ENCODE results near the gene KRTAP20-2.

The KRTAP20-2 gene

DNA sequence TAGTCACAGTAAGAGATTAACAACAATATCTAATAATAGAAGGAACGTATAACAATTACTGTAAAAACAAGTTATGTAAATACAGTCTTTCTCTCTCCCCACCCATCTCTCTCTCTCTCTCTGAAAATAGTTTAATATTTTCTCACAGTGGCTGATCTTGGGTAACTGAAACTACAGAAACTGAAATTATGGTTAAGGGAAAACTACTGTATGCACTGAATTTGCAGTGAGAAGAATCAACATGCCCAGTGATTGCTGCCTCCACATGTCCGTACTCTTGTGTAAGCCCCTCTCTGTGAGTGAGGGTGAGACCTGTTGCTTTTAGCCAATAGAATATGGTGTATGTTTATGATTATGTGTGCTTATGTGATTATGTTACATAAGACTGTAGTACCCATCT is 22.9 kb upstream of the KRTAP20-2 start:
- Histone ChIP-seq H4K20me1 (ENCODE audit: low read depth, low read length) (no peaks in the 10 kb centered on the region), H3K27me3 (ENCODE audit: low read length) (no peaks in the 10 kb centered on the region), H3K79me2 (ENCODE audit: insufficient read depth, low read length) (no peaks in the 10 kb centered on the region), H3K9me2 (replicated peaks; ENCODE audit: insufficient read depth, low read length) (no peaks in the 10 kb centered on the region), H3K4me2 (ENCODE audit: low read depth, low read length, poor library complexity, severe bottlenecking) (no peak overlapping the region), H3K27ac (ENCODE audit: low read depth, low read length) (no peak overlapping the region), H3K9ac (ENCODE audit: low read length) (no peak overlapping the region), H3K9me3 (ENCODE audit: insufficient read depth, low read length) (no peaks in the 10 kb centered on the region), H3K36me3 (ENCODE audit: low read length) (peaks cover 2% of the 10 kb centered on the region; the same call in 1 of the 2 replicates), H2AFZ (ENCODE audit: low read depth, low read length, severe bottlenecking) (no peak overlapping the region), H3K4me3 (ENCODE audit: insufficient read depth, low read length, poor library complexity, severe bottlenecking) (no peak overlapping the region), H3F3A (ENCODE audit: insufficient read depth) (no peaks in the 10 kb centered on the region)
- TF ChIP-seq, protein P1, sequence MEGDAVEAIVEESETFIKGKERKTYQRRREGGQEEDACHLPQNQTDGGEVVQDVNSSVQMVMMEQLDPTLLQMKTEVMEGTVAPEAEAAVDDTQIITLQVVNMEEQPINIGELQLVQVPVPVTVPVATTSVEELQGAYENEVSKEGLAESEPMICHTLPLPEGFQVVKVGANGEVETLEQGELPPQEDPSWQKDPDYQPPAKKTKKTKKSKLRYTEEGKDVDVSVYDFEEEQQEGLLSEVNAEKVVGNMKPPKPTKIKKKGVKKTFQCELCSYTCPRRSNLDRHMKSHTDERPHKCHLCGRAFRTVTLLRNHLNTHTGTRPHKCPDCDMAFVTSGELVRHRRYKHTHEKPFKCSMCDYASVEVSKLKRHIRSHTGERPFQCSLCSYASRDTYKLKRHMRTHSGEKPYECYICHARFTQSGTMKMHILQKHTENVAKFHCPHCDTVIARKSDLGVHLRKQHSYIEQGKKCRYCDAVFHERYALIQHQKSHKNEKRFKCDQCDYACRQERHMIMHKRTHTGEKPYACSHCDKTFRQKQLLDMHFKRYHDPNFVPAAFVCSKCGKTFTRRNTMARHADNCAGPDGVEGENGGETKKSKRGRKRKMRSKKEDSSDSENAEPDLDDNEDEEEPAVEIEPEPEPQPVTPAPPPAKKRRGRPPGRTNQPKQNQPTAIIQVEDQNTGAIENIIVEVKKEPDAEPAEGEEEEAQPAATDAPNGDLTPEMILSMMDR (IDR thresholded peaks at IDR 0.05; ENCODE audit: insufficient read depth, low read length, poor library complexity, severe bottlenecking): no peak
- no peak for TF ChIP-seq EZH2phosphoT487 (conservative IDR thresholded peaks at IDR 0.05; ENCODE audit: low read length)

DNA sequence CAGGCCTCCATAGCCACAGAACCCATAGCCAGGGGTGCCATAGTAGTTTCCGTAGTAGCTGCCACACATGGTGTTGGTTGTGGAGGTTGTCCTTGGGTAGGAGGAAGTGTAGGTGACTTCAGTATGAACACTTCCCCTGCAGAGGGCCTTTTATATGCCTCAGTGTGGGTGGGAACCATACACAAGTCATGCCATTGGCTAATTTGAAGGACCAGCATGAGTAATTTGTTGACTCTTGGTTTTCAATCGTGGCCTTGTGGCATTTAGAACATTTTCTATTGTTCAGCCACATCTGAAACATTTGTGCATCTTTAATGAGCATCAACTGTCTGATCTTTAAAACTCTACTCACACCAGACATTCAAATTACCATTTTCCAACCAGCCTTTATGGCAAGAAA is 21.2 kb upstream of the KRTAP20-2 start, which contains the start of gene KRTAP6-1:
Gene KRTAP6-1 (minus strand): TSS at position 95 of the 400 bp plus-strand sequence. CDS start 26 bp downstream, at position 69.
- no peak for TF ChIP-seq EZH2phosphoT487 (conservative IDR thresholded peaks at IDR 0.05; ENCODE audit: low read length)
- Histone ChIP-seq H3K4me3 (ENCODE audit: insufficient read depth, low read length, poor library complexity, severe bottlenecking) (no peak within 1 kb of the TSS), H3F3A (ENCODE audit: insufficient read depth) (no peaks in the 10 kb centered on the region), H4K20me1 (ENCODE audit: low read depth, low read length) (no peaks in the 10 kb centered on the region), H3K36me3 (ENCODE audit: low read length) (peaks cover 2% of the 10 kb centered on the region; the same call in 1 of the 2 replicates), H3K9me3 (ENCODE audit: insufficient read depth, low read length) (no peaks in the 10 kb centered on the region), H3K27me3 (ENCODE audit: low read length) (no peaks in the 10 kb centered on the region), H3K9me2 (replicated peaks; ENCODE audit: insufficient read depth, low read length) (no peaks in the 10 kb centered on the region), H3K27ac (ENCODE audit: low read depth, low read length) (no peak within 1 kb of the TSS), H3K4me2 (ENCODE audit: low read depth, low read length, poor library complexity, severe bottlenecking) (no peak within 1 kb of the TSS), H2AFZ (ENCODE audit: low read depth, low read length, severe bottlenecking) (no peak within 1 kb of the TSS), H3K79me2 (ENCODE audit: insufficient read depth, low read length) (no peaks in the 10 kb centered on the region), H3K9ac (ENCODE audit: low read length) (no peak within 1 kb of the TSS)

DNA sequence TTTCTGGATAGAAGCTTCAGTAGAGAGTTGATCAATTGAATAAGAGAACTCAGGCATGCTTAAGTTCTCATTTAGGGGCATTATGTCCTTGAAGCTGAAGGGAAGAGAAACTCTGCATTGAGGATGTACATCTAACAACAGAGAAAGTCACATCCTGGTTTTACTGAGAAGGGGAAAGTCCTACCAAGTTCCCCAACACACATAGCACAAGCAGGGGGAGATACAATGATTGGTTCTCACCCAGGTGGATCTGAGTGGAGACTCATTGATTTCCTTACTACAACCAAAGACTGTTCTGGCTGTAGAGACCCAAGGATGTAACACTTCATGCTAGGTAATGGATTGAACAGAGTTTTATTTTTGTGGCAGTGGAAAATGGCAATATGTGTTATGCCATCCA is 19.8 kb upstream of the KRTAP20-2 start:
- H3K9me2 ChIP-seq (replicated peaks; ENCODE audit: insufficient read depth, low read length): no peaks in the 10 kb centered on the region
- no peaks in the 10 kb centered on the region for H4K20me1 ChIP-seq (ENCODE audit: low read depth, low read length)
- no peaks in the 10 kb centered on the region for H3K27me3 ChIP-seq (ENCODE audit: low read length)
- no peaks in the 10 kb centered on the region for H3F3A ChIP-seq (ENCODE audit: insufficient read depth)
- H3K4me2 ChIP-seq (ENCODE audit: low read depth, low read length, poor library complexity, severe bottlenecking): no peak overlapping the region
- no peak overlapping the region for H3K27ac ChIP-seq (ENCODE audit: low read depth, low read length)
- H2AFZ ChIP-seq (ENCODE audit: low read depth, low read length, severe bottlenecking): no peak overlapping the region
- no peak overlapping the region for H3K9ac ChIP-seq (ENCODE audit: low read length)
- no peak overlapping the region for H3K4me3 ChIP-seq (ENCODE audit: insufficient read depth, low read length, poor library complexity, severe bottlenecking)
- H3K36me3 ChIP-seq (ENCODE audit: low read length): peaks cover 2% of the 10 kb centered on the region; the same call in 1 of the 2 replicates
- no peak for TF ChIP-seq EZH2phosphoT487 (conservative IDR thresholded peaks at IDR 0.05; ENCODE audit: low read length)
- TF ChIP-seq, protein P1 (IDR thresholded peaks at IDR 0.05; ENCODE audit: insufficient read depth, low read length, poor library complexity, severe bottlenecking): no peak
- H3K79me2 ChIP-seq (ENCODE audit: insufficient read depth, low read length): no peaks in the 10 kb centered on the region
- H3K9me3 ChIP-seq (ENCODE audit: insufficient read depth, low read length): no peaks in the 10 kb centered on the region

DNA sequence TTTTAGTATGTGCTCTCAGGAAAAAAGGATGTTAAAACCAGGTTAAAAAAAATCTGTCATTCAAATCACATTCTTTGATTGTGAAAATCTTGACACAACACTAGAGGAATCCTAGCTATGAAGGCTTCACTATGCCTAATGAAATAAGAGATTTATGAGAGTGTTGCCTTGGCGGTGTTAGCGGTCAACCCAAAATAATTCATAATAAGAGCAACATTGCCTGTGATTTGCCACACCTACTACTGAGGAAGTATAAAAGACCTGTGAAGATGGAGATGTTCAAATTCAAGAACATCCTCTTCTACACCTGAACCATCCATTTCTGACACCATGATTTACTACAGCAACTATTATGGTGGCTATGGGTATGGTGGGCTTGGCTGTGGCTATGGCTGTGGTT is 18.9 kb upstream of the KRTAP20-2 start, which contains the start of gene KRTAP20-1:
Gene KRTAP20-1 (plus strand): TSS at position 301 of the 400 bp plus-strand sequence. CDS start 30 bp downstream, at position 331.
- Histone ChIP-seq H3K9me3 (ENCODE audit: insufficient read depth, low read length) (no peaks in the 10 kb centered on the region), H3K27ac (ENCODE audit: low read depth, low read length) (no peak within 1 kb of the TSS), H3K9ac (ENCODE audit: low read length) (no peak within 1 kb of the TSS), H2AFZ (ENCODE audit: low read depth, low read length, severe bottlenecking) (no peak within 1 kb of the TSS), H3K4me3 (ENCODE audit: insufficient read depth, low read length, poor library complexity, severe bottlenecking) (no peak within 1 kb of the TSS), H3F3A (ENCODE audit: insufficient read depth) (no peaks in the 10 kb centered on the region), H3K9me2 (replicated peaks; ENCODE audit: insufficient read depth, low read length) (no peaks in the 10 kb centered on the region), H3K79me2 (ENCODE audit: insufficient read depth, low read length) (no peaks in the 10 kb centered on the region), H3K27me3 (ENCODE audit: low read length) (no peaks in the 10 kb centered on the region), H3K4me2 (ENCODE audit: low read depth, low read length, poor library complexity, severe bottlenecking) (no peak within 1 kb of the TSS), H3K36me3 (ENCODE audit: low read length) (peaks cover 2% of the 10 kb centered on the region; the same call in 1 of the 2 replicates), H4K20me1 (ENCODE audit: low read depth, low read length) (no peaks in the 10 kb centered on the region)
- TF ChIP-seq EZH2phosphoT487 (conservative IDR thresholded peaks at IDR 0.05; ENCODE audit: low read length): no peak
- TF ChIP-seq, protein P1 (IDR thresholded peaks at IDR 0.05; ENCODE audit: insufficient read depth, low read length, poor library complexity, severe bottlenecking): no peak
